Skeletal muscle cell (primary cell): Measurements from ENCODE around the gene ARRB1.

Experiments used
- DNase-seq: peaks from one replicate; pipeline ENCODE4 v3.0.0-alpha.2; 2010; ENCODE audit warnings: low read depth
- H3K4me3 ChIP-seq: 2 replicates; pipeline ENCODE4 v1.5.1; 2011; ENCODE audit warnings: low read depth, mild to moderate bottlenecking, control low read depth, low read length, moderate library complexity

ARRB1 gene

DNA sequence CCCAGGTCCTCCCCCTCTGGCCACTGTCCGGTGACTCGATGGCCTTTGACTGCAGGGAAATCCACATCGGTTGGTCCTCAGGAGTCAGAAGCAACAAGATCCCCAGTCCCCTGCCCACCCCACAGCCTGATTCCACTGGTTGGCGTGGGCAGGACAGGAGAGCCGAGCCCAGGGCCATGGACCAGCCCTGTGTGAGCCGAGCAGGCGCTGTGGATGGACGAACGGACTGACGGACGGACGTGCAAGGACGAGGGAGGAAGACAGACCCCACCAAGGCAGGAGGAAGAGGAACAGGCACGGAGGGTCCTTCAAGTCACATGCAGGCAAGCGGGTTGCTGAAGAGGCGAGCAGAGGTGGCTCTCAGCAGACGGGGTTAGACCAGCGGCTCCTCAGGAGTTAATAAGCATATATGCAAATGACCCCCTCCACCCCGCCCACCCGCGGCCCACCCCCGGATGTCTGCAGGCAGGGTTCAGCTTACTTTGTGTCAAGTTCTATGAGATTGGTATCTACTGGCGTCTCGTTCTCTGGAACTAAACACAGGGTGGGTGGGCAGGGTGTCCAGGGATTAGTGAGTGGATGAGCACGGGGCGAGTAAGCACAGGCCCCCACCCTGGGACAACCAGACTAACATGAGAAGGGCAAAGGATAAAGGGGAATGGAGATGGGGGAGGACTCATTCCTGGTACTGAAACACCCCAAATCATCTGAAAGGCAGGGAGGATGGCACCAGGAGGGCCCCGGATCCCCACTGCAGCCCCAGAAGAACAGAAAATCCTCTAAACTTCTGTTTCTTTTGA, 84.1 kb downstream of the ARRB1 start:
- no peak overlapping the region for H3K4me3 ChIP-seq
- no peak for DNase-seq

GRCh38 chr11:75265851-75266531, 85.5 kb downstream of the ARRB1 start:
- H3K4me3 ChIP-seq, result no peak overlapping the region
- DNase-seq, result no peak

DNA sequence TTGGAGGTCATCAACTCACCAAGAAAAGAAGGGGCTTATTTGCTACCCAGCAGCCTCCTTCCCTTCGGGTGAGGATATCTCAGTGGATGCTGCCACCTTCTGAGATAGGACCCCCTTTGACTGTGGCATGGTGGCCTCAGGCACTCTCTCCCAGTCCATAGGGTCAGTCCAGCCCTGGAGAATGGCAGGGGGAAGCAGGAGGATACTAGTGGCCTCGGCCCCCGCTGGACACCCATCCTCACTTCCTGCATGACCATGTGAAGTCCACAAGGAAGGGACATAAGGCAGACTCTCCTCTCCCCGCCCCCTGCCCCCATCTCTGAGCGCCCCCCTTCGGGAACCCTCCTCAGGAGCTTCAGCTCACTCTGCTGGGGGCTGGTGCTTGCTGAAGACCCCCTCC, 86.5 kb downstream of the ARRB1 start:
- H3K4me3 ChIP-seq, result no peak overlapping the region
- no peak for DNase-seq

DNA sequence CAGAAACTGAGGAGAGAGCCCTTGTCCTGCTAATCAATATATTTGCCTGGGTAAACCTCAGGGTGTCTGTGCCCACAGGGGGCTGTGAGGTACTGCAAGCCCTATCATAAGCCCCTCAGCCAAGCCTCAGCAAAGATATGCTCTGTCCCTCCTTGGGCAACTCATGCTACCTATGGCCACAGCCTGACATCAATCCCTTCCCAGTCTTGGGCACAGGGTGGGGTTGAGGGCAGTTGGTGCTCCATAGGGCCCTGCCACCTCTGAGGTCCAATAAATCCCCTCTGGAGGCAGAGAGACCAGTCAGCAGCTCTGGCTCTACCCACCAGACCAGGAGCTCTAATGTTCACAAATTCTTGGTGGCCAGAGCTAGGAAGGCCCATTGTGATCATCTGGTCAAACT, 87.1 kb downstream of the ARRB1 start:
- no peak for DNase-seq
- no peak overlapping the region for H3K4me3 ChIP-seq

GRCh38 chr11:75263944-75264349, 87.5 kb downstream of the ARRB1 start:
- DNase-seq, result no peak
- H3K4me3 ChIP-seq, result no peak overlapping the region

DNA sequence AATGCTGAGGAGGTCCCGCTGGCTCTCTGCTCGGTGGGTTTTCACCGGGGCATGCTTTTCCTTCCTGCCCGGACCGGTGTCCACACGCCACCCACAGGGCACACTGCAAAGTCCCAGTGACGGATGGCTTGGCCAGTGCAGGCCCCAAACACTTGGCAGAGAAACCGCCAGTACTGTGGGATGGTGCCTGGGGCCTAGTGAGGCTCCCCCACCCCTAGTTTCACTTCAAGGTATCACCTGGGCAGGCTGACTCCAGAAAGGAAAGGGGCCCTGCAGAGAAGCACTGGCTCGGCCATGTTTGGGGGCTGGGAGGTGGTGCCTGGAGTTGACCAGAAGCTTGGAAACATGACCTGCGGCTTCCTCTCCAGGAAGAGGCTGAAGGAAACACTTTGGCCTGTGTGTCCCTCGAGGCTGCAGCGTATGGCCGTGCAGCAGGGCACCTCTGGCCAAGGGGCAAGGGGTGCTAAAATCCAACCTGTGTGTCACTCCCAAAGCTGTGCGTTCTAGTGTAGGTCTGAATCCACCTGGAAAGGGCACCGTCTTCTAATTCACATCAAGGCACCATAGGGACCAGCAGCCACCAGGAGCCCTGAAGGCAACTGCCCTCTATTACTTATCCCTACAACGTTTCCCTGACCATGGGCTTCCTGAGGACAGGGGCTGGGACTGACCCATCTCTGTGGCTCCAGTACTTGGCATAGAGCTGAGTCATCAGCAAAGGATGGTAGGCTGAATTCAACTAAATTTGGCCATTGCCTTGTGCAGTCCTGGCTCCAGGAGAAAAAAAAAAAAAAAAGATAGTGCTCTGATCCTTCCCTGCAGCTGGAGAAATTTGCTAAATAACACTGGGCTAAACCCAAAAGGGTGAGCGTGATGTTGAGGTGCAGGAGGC, 88.3 kb downstream of the ARRB1 start:
- DNase-seq, result no peak
- no peak overlapping the region for H3K4me3 ChIP-seq

DNA sequence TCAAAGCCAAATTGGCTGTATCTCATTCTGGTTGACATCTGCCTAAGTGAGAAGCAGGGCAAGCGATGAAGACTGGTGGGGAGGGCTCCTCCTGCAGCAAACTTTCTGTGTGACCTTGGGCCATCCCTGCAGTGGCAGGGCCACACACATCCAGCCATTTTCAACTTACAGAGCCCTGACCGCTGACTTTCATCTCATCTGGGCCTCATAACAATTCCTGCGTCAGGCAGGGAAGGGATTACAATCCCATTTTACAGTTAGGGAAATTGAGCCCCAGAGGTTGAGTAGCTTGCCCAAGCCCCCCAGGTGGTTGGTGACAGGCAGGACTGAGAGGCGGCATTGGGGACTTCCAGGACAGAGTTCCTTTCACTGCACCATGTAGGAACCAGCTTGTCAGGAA, 89.0 kb downstream of the ARRB1 start:
- no peak overlapping the region for H3K4me3 ChIP-seq
- no peak for DNase-seq

GRCh38 chr11:75261902-75262361, 89.5 kb downstream of the ARRB1 start:
- H3K4me3 ChIP-seq, result no peak overlapping the region
- no peak for DNase-seq

DNA sequence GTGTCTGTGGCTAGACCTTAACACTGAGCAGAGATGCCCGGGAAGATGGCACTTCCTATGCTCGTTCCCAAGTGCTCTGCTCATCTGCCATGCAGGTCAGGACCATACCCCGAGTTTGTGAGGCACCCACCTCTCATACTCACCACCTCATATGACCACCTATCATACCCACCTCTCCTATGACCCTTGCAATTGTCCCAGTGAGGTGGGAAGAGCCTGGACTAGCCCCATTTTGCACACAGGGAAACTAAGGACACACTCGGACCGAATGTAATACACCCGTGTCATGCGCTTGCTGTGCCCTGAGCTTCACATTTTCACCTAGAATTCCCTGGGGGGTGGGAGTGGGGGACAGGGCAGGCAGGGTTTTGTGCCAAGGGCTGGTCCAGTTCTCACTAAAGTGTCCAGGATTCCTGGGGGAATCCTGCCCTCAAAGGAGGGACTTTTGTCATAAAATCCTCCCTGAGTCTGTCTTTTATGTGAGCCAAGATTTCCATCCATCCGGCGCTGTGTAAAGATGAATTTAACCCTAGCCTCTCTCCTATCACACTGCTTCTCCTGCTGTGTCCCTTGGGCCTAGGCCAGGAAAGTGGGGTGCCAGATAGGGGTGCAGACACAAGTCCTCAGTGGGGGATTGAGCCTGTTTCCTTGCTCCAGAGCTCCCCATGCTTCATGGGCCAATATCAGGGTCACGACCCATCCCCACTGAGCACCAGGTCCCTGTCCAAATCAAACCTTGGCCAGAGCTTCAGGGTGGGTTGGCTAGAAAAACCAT, 90.9 kb downstream of the ARRB1 start:
- DNase-seq, result no peak
- H3K4me3 ChIP-seq, result no peak overlapping the region

DNA sequence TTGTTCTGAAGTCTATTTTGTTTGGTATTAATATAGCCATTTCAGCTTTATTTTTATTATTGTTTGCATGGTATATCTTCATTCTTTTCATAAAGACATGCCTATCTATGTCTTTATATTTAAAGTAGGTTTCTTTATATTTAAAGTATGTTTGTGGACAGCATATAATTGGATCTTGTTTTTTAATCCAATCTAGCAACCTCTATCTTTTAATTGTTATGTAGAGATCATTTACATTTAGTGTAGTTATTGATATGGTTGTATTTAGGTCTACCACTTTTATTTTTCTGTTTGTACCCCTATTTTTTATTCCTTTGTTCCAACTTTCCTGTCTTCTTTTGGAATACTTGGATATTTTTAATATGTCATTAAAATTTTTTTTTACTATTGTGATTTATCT, 97.1 kb downstream of the ARRB1 start:
- H3K4me3 ChIP-seq, result no peak overlapping the region
- no peak for DNase-seq

DNA sequence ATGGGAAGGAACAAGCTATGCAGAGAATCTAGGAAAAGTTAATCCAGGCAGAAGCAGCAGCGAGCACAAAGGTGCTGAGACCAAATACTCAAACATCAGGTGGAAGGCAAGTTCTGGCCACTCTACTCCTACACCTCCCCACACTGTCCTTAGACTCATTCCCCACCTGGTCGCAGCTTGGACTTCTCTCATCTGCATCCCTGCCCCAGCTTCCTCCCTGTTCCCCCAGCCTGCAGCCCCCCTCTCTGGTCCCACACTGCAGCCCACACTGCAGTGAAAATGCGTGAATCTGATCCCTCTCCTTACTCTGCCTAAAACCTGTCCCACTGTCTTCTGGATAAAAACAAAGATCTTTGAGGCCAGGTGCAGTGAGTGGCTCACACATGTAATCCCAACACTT, 101.8 kb downstream of the ARRB1 start:
- DNase-seq, result no peak
- no peak overlapping the region for H3K4me3 ChIP-seq

DNA sequence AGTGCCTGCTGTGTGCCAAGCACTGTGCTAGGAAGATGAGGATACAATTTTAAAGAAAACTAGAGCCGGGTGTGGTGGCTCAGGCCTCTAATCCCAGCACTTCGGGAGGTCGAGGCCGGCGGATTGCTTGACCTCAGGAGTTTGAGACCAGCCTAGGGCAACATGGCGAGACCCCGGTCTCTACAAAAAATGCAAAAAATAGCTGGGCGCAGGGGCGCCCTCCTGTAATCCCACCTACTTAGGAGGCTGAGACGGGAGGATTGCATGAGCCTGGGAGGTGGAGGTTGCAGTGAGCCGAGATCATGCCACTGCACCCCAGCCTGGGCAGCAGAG, 102.6 kb downstream of the ARRB1 start:
- DNase-seq, result no peak
- H3K4me3 ChIP-seq, result no peak overlapping the region

GRCh38 chr11:75246671-75247350, 104.7 kb downstream of the ARRB1 start:
- no peak overlapping the region for H3K4me3 ChIP-seq
- no peak for DNase-seq

DNA sequence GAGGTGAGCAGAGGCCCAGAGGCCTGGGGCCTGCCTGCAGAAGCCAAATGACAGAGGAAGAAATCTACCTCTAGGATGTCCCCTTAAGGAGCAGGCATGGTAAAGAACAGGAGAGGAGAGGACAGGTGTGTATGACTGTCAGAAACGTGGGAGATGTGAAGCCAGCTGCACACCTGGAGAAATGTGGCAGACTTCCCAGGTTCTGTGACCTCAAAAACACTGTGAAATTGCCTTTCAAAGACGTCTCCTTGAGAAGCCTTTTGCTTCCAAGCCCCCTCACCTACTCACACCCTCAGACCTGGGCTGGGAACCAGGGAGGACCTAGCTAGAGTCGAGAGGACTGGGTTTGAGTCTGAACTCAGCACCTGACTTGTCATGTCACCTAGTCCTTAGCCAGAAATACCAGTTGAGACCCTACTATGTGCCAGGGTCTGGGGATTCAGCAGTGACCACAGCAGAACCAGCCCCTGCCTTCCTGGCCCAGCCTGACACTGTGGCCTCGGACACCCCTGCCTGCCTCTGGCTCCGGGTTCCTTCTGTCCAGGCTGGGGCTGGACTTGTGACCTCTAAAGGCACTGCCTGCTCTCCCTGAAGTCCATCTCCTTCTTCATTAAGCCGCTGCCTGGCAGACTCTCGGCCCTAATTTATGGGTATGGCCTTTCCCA, 105.3 kb downstream of the ARRB1 start:
- DNase-seq, result no peak
- no peak overlapping the region for H3K4me3 ChIP-seq

GRCh38 chr11:75245356-75246005, 106.0 kb downstream of the ARRB1 start:
- H3K4me3 ChIP-seq, result no peak overlapping the region
- no peak for DNase-seq

- no peak overlapping the region for H3K4me3 ChIP-seq
- DNase-seq, result no peak
Observed at GRCh38 chr11:75244052-75244814, 107.2 kb downstream of the ARRB1 start.
